IMR-90 (cell line): Measurements from ENCODE around the gene HMGCS2. TPM values are rescaled to one million over a fixed set of nuclear protein-coding genes. Genes with fewer than 3 reads are reported as not detected.

Experiments used
- ATAC-seq: fragments of 200-7000 bp; cut with Tn5 transposase; 2 replicates; pipeline ENCODE4 v1.9.1; 2020; ENCODE audit warnings: low read depth, mild to moderate bottlenecking, moderate library complexity
- BruUV-seq: library from RNA; stranded (reverse); fragments of 400-500 nt; replicated peaks from 2 replicates; lab custom pipeline; 2021; lab: Mats Ljungman, UMichigan
- CTCF ChIA-PET: fragments of 300-600 bp; formaldehyde crosslinking; extraction: SDS; loops from one replicate; lab custom pipeline; 2021; ENCODE audit warnings: antibody characterized with exemption; lab: Yijun Ruan, JAX
- POLR2A ChIA-PET: fragments of 300-600 bp; sonication (Branson Sonifier 250); formaldehyde crosslinking; loops from one replicate; lab custom pipeline; 2022; ENCODE audit warnings: antibody characterized with exemption; ENCODE audit not compliant: unreplicated experiment; lab: Charles Lee
- DNase-seq: peaks from one replicate; pipeline ENCODE4 v3.0.0; 2013
- H2AFZ ChIP-seq: replicated peaks from 2 replicates; pipeline ENCODE3; 2013; ENCODE audit warnings: low read length, mild to moderate bottlenecking; ENCODE audit not compliant: poor library complexity
- H2AK5ac ChIP-seq: 2 replicates; pipeline ENCODE4 v1.6.1; 2013; ENCODE audit warnings: low read depth, low read length, inconsistent platforms
- H2AK9ac ChIP-seq: replicated peaks from 2 replicates; pipeline ENCODE3; 2013; ENCODE audit warnings: mild to moderate bottlenecking, low read depth, low read length, moderate library complexity; ENCODE audit not compliant: poor library complexity
- H2BK120ac ChIP-seq: 2 replicates; pipeline ENCODE4 v1.6.1; 2013; ENCODE audit warnings: low read depth, low read length, inconsistent platforms
- H2BK15ac ChIP-seq: 3 replicates; pipeline ENCODE4 v1.6.1; 2013; ENCODE audit warnings: low read depth, low read length, inconsistent platforms
- H2BK20ac ChIP-seq: 2 replicates; pipeline ENCODE4 v1.6.1; 2013; ENCODE audit warnings: low read depth, mild to moderate bottlenecking, inconsistent platforms, low read length, moderate library complexity
- H2BK5ac ChIP-seq: 2 replicates; pipeline ENCODE4 v1.6.1; 2013; ENCODE audit warnings: mild to moderate bottlenecking, low read depth, low read length, inconsistent platforms; ENCODE audit not compliant: poor library complexity, severe bottlenecking
- H3K14ac ChIP-seq: replicated peaks from 2 replicates; pipeline ENCODE4 v1.6.1; 2013; ENCODE audit warnings: low read depth, low read length, inconsistent platforms
- H3K18ac ChIP-seq: 2 replicates; pipeline ENCODE4 v1.6.1; 2013; ENCODE audit warnings: low read depth, low read length, control low read depth
- H3K23ac ChIP-seq: 2 replicates; pipeline ENCODE4 v1.6.1; 2013; ENCODE audit warnings: low read depth, low read length, inconsistent platforms
- H3K27ac ChIP-seq: 2 replicates; pipeline ENCODE4 v1.5.1; 2013; ENCODE audit warnings: mild to moderate bottlenecking, control low read depth, low read length; ENCODE audit not compliant: insufficient read depth
- H3K27me3 ChIP-seq: 2 replicates; pipeline ENCODE4 v1.6.1; 2013; ENCODE audit warnings: low read length; ENCODE audit not compliant: control insufficient read depth, insufficient read depth
- H3K36me3 ChIP-seq: 2 replicates; pipeline ENCODE4 v1.6.1; 2013; ENCODE audit warnings: low read length, mixed read lengths; ENCODE audit not compliant: control insufficient read depth, insufficient read depth
- H3K4ac ChIP-seq: 2 replicates; pipeline ENCODE4 v1.6.1; 2013; ENCODE audit warnings: low read depth, low read length, inconsistent platforms
- H3K4me1 ChIP-seq: 2 replicates; pipeline ENCODE4 v1.6.1; 2013; ENCODE audit warnings: low read length, mixed read lengths; ENCODE audit not compliant: control insufficient read depth, insufficient read depth
- H3K4me2 ChIP-seq: 2 replicates; pipeline ENCODE4 v1.6.1; 2013; ENCODE audit warnings: low read depth, mild to moderate bottlenecking, control low read depth, low read length, moderate library complexity
- H3K4me3 ChIP-seq: 2 replicates; pipeline ENCODE4 v1.5.1; 2013; ENCODE audit warnings: low read depth, mild to moderate bottlenecking, control low read depth, low read length, moderate library complexity; ENCODE audit not compliant: insufficient read depth
- H3K56ac ChIP-seq: 2 replicates; pipeline ENCODE4 v1.6.1; 2013; ENCODE audit warnings: low read length, inconsistent platforms; ENCODE audit not compliant: insufficient read depth; ENCODE audit errors: extremely low read depth
- H3K79me1 ChIP-seq, 2 experiments: 2 replicates each; pipeline ENCODE4 v1.6.1; 2013; ENCODE audit warnings: low read length in 2 of 2, inconsistent platforms in 1 of 2, low read depth in 1 of 2
- H3K9ac ChIP-seq: 2 replicates; pipeline ENCODE4 v1.6.1; 2013; ENCODE audit warnings: low read depth, low read length, control low read depth
- H3K9me1 ChIP-seq: 2 replicates; pipeline ENCODE4 v1.6.1; 2013; ENCODE audit warnings: low read length, inconsistent platforms; ENCODE audit not compliant: insufficient read depth
- H3K9me3 ChIP-seq: 2 replicates; pipeline ENCODE4 v1.6.1; 2013; ENCODE audit warnings: low read length; ENCODE audit not compliant: control insufficient read depth, insufficient read depth
- H4K20me1 ChIP-seq: 2 replicates; pipeline ENCODE4 v1.6.1; 2013; ENCODE audit warnings: low read length, inconsistent platforms; ENCODE audit not compliant: insufficient read depth
- H4K5ac ChIP-seq: 2 replicates; pipeline ENCODE4 v1.6.1; 2013; ENCODE audit warnings: mild to moderate bottlenecking, low read depth, low read length, control low read depth
- H4K8ac ChIP-seq, 2 experiments: 2 replicates each; pipeline ENCODE4 v1.6.1; 2013; ENCODE audit warnings: low read depth in 2 of 2, low read length in 2 of 2, control low read depth in 1 of 2, inconsistent platforms in 1 of 2
- H4K91ac ChIP-seq: 2 replicates; pipeline ENCODE4 v1.6.1; 2013; ENCODE audit warnings: low read depth, low read length, inconsistent platforms; ENCODE audit not compliant: insufficient read depth
- CEBPB ChIP-seq: IDR thresholded peaks from 2 replicates; pipeline ENCODE4 v1.6.1; 2012; ENCODE audit warnings: low read depth, low read length, improper control_type of control experiment
- CTCF ChIP-seq: conservative IDR thresholded peaks from 2 replicates; pipeline ENCODE4 v1.5.1; 2012; ENCODE audit warnings: mild to moderate bottlenecking, low read depth, low read length, improper control_type of control experiment
- FOS ChIP-seq: fragments of 150-350 bp; IDR thresholded peaks from 2 replicates; pipeline ENCODE4 v1.6.1; 2016; ENCODE audit warnings: low read depth, low read length
- MAFK ChIP-seq: IDR thresholded peaks from 2 replicates; pipeline ENCODE4 v1.6.1; 2012; ENCODE audit warnings: low read depth, low read length, improper control_type of control experiment
- MAZ ChIP-seq: IDR thresholded peaks from 2 replicates; pipeline ENCODE4 v1.6.1; 2012; ENCODE audit warnings: low read depth, mild to moderate bottlenecking, low read length, improper control_type of control experiment, moderate library complexity, borderline replicate concordance
- MXI1 ChIP-seq: IDR thresholded peaks from 2 replicates; pipeline ENCODE4 v1.6.1; 2012; ENCODE audit warnings: low read depth, mild to moderate bottlenecking, low read length, moderate library complexity, borderline replicate concordance
- NFE2L2 ChIP-seq: fragments of 150-350 bp; IDR thresholded peaks from 2 replicates; pipeline ENCODE4 v1.6.1; 2016; ENCODE audit warnings: low read depth, mild to moderate bottlenecking, low read length
- POLR2A ChIP-seq: IDR thresholded peaks from 2 replicates; pipeline ENCODE4 v1.6.1; 2012; ENCODE audit warnings: mild to moderate bottlenecking, low read depth, low read length
- RCOR1 ChIP-seq: IDR thresholded peaks from 2 replicates; pipeline ENCODE4 v1.6.1; 2012; ENCODE audit warnings: mild to moderate bottlenecking, low read length, improper control_type of control experiment; ENCODE audit not compliant: insufficient replicate concordance
- SMC3 ChIP-seq: fragments of 150-350 bp; IDR thresholded peaks from 2 replicates; pipeline ENCODE4 v1.6.1; 2016; ENCODE audit warnings: low read depth, mild to moderate bottlenecking, antibody characterized with exemption, low read length, moderate library complexity
- WGBS, 2 experiments: methylation state at CpG; one replicate each; pipeline versions ENCODE4 v1.1.5 to v1.1.7; 2013; ENCODE audit warnings: missing lambda C conversion rate in 2 of 2; ENCODE audit not compliant: insufficient read length in 1 of 2; ENCODE audit errors: extremely low coverage in 2 of 2; 5-methylcytosine and 5-hydroxymethylcytosine counted together
- dilution Hi-C: fragments of 300-500 bp; cut with HindIII; formaldehyde crosslinking; loops from one replicate; pipeline ENCODE4 v1.14.3; 2018; ENCODE audit warnings: low sequenced_read_pairs; ENCODE audit not compliant: unreplicated experiment
- in situ Hi-C: fragments of 300-500 bp; cut with MboI; formaldehyde crosslinking; loops from 3 replicates; pipeline ENCODE4 v1.14.3; 2019; ENCODE audit warnings: low sequenced_read_pairs, inconsistent platforms, mixed read lengths
- intact Hi-C: fragments of 100-400 bp; cut with micrococcal nuclease; formaldehyde crosslinking; loops from 2 replicates; pipeline ENCODE4 v1.10.0; 2022
- polyA plus RNA-seq, 3 experiments: library from polyadenylated mRNA; depleted of rRNA; stranded (reverse); fragments of >200 nt; gene quantifications; 2 replicates each; pipeline ENCODE4 v1.2.3, GENCODE V29; 2012; ENCODE audit warnings: low replicate concordance in 1 of 3
- total RNA-seq: library from RNA; depleted of rRNA; stranded (reverse); fragments of >200 nt; gene quantifications from 2 replicates; pipeline ENCODE4 v1.2.3, GENCODE V29; 2012
- TF ChIP-seq, protein P1 (sequence below): fragments of 150-350 bp; IDR thresholded peaks from 2 replicates; pipeline ENCODE4 v1.6.1; 2016; ENCODE audit warnings: low read depth, mild to moderate bottlenecking, low read length, moderate library complexity, borderline replicate concordance

HMGCS2 gene
- total and polyA plus RNA-seq, 2 of the 4 experiments (the other 2 are of a cell fraction) = not detected

GRCh38 chr1:119718972-119719371, 49.7 kb downstream of the HMGCS2 start:
- Histone ChIP-seq H3K27me3 (no peaks in the 10 kb centered on the region), H3K9me3 (no peaks in the 10 kb centered on the region), H3K18ac (no peak overlapping the region), H3K9me1 (peaks cover 40% of the 10 kb centered on the region), H3K4ac (no peak overlapping the region), H3K79me1 (peaks cover 46 to 72% of the 10 kb centered on the region in 2 experiments), H4K91ac (no peak overlapping the region), H3K23ac (no peak overlapping the region), H3K36me3 (peaks cover 32% of the 10 kb centered on the region), H2BK120ac (no peak overlapping the region), H3K4me2 (no peak overlapping the region), H2AK9ac (no peak overlapping the region), H4K20me1 (peaks cover 77% of the 10 kb centered on the region), H3K14ac (no peak overlapping the region), H2AK5ac (no peak overlapping the region), H3K56ac (no peak overlapping the region), H3K27ac (no peak overlapping the region), H3K4me1 (peaks cover 13% of the 10 kb centered on the region), H2BK15ac (no peak overlapping the region), H2BK20ac (no peak overlapping the region), H4K5ac (no peak overlapping the region), H3K4me3 (no peak overlapping the region), H3K9ac (no peak overlapping the region), H4K8ac (no peak overlapping the region), H2AFZ (no peak overlapping the region), H2BK5ac (no peak overlapping the region)
- WGBS, 2 experiments = no CpG with 5 or more reads among the region's 3 CpGs
- BruUV-seq = no TSS peak
- TF ChIP-seq, protein P1, sequence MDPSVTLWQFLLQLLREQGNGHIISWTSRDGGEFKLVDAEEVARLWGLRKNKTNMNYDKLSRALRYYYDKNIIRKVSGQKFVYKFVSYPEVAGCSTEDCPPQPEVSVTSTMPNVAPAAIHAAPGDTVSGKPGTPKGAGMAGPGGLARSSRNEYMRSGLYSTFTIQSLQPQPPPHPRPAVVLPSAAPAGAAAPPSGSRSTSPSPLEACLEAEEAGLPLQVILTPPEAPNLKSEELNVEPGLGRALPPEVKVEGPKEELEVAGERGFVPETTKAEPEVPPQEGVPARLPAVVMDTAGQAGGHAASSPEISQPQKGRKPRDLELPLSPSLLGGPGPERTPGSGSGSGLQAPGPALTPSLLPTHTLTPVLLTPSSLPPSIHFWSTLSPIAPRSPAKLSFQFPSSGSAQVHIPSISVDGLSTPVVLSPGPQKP = no peak
- TF ChIP-seq CTCF (no peak), MXI1 (no peak), NFE2L2 (no peak), MAFK (no peak), MAZ (no peak), FOS (no peak), CEBPB (no peak), RCOR1 (no peak), POLR2A (no peak), SMC3 (no peak)
- intact Hi-C loops (no loop called here), in situ Hi-C loops (no loop called here), dilution Hi-C loops (no loop called here)
- ChIA-PET CTCF (no interaction called here), POLR2A (no interaction called here)
- DNase-seq = no peak
- no peak for ATAC-seq
